GM23338 (cell line): ENCODE measurements around the gene EFS. TPM values are rescaled to one million over a fixed set of nuclear protein-coding genes. Genes with fewer than 3 reads are reported as not detected.

Source experiments
- CREB1 ChIP-seq: fragments of 250-450 bp; sonication (Bioruptor Pico); IDR thresholded peaks from 2 replicates; pipeline ENCODE4 v1.5.0; 2020; ENCODE audit warnings: low read depth, mild to moderate bottlenecking, moderate library complexity
- JUNB ChIP-seq: IDR thresholded peaks from one replicate; pipeline ENCODE4 v1.6.1; 2016; ENCODE audit warnings: antibody characterized with exemption; ENCODE audit not compliant: unreplicated experiment
- POLR2AphosphoS5 ChIP-seq: IDR thresholded peaks from 2 replicates; pipeline ENCODE4 v1.6.1; 2016; ENCODE audit warnings: antibody characterized with exemption, low read depth
- ZNF462 ChIP-seq: fragments of 250-450 bp; sonication (Bioruptor Pico); IDR thresholded peaks from 2 replicates; pipeline ENCODE4 v1.5.0; 2020; ENCODE audit warnings: mild to moderate bottlenecking, moderate library complexity
- polyA plus RNA-seq: library from polyadenylated mRNA; unstranded; fragments of >200 nt; fragmentation: Nextera tagmentation; extraction: Ambion mirVana; gene quantifications from 2 replicates; pipeline ENCODE4 v1.2.1, GENCODE V29; 2016
- total RNA-seq: library from RNA; depleted of rRNA; stranded (reverse); fragments of >200 nt; shearing (Covaris generic); gene quantifications from 2 replicates; pipeline ENCODE4 v1.2.3, GENCODE V29; 2014
- TF ChIP-seq, protein P1 (sequence below), 2 experiments: fragments of 200-600 bp in 1 of 2; sonication (generic) in 1 of 2; conservative IDR thresholded peaks; 2 replicates each; pipeline versions ENCODE4 v1.5.1 to v1.6.1; 2016 to 2017; ENCODE audit warnings: antibody characterized with exemption in 2 of 2, low read depth in 2 of 2, mild to moderate bottlenecking in 2 of 2, moderate library complexity in 1 of 2

The EFS gene
- total and polyA plus RNA-seq, 2 experiments from 2014 or later: 5.1 to 18.9 TPM

DNA sequence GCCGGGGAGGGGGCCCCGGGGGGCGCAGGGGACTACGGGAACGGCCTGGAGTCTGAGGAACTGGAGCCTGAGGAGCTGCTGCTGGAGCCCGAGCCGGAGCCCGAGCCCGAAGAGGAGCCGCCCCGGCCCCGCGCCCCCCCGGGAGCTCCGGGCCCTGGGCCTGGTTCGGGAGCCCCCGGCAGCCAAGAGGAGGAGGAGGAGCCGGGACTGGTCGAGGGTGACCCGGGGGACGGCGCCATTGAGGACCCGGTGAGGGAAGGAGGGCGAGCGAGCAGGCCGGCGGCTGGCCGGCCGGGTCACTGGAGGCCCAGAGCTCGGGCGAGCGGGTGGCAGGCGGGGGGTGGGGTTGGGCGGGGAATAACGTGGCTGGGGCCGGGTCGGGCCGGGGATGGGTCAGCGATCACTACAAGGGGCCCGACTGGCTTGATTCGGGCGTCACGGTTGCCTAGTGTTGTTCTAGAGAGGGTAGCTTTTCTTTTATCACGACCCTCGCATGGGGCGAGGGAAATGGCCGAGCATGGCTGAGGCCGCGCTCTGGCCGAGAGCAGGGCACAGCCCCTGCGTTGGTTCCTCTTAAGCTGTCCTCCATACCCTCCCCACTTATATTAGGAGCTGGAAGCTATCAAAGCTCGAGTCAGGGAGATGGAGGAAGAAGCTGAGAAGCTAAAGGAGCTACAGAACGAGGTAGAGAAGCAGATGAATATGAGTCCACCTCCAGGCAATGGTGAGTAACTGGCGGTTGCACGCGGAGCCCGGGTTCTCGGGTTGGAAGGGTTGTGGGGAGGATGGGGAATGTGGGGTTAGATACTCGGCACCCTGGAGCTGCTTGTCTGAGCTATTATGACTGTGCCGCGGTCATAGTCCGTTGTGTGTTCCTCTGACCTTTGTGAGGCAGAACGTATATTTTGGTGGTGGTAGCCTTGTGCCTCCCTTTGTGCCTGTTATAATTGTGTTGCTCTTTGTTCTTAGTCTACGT is 43.1 kb downstream of the EFS start (continued):
- TF ChIP-seq ZNF462: no peak
- TF ChIP-seq, protein P1, sequence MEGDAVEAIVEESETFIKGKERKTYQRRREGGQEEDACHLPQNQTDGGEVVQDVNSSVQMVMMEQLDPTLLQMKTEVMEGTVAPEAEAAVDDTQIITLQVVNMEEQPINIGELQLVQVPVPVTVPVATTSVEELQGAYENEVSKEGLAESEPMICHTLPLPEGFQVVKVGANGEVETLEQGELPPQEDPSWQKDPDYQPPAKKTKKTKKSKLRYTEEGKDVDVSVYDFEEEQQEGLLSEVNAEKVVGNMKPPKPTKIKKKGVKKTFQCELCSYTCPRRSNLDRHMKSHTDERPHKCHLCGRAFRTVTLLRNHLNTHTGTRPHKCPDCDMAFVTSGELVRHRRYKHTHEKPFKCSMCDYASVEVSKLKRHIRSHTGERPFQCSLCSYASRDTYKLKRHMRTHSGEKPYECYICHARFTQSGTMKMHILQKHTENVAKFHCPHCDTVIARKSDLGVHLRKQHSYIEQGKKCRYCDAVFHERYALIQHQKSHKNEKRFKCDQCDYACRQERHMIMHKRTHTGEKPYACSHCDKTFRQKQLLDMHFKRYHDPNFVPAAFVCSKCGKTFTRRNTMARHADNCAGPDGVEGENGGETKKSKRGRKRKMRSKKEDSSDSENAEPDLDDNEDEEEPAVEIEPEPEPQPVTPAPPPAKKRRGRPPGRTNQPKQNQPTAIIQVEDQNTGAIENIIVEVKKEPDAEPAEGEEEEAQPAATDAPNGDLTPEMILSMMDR (conservative IDR thresholded peaks at IDR 0.05; ENCODE audit: low read depth in 2 of 2): no peak
- no peak for TF ChIP-seq JUNB
- no peak for TF ChIP-seq CREB1 (CRISPR knock-in tag)
- no peak for TF ChIP-seq POLR2AphosphoS5
